ENCODE measurements around the gene LENG1.
"Not testable (repeated sequence)": the region's sequence is repeated elsewhere in the genome, so short reads cannot be mapped to it uniquely, and the experiment has no call there.

The LENG1 gene

DNA sequence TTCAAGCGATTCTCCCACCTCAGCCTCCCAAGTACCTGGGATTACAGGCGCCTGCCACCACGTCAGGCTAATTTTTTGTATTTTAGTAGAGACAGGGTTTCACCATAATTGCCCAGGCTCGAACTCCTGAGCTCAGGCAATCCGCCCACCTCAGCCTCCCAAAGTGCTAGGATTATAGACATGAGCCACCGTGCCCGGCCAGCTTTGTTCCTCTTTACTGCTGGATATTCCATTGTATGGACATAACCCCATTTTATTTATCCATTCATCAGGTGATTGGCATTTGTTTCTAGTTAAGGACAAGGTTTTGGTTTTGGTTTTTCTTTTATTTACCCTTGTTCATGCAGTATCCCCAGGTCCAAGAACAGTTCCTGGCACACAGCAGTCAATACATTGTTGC lies 37.0 kb upstream of the LENG1 start:
- no peak for TF ChIP-seq POLR2A (IDR thresholded peaks at IDR 0.05; ENCODE audit: low read length)
- no peak for TF ChIP-seq GATA1 (IDR thresholded peaks at IDR 0.05; ENCODE audit: low read depth, low read length)
- no peak for DNase-seq

DNA sequence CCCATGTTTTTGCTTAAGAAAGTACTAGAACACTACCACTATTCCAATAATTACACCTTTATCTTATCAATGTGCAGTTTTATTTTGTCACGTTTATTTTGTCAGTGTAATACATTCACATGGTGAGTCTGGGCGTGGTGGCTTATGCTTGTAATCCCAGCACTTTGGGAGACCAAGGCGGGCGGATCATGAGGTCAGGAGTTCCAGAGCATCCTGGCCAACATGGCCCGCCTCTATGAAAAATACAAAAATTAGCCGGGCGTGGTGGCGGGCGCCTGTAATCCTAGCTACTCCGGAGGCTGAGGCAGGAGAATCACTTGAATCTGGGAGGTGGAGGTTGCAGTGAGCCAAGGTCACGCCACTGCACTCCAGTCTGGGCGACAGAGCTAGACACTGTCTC lies 34.9 kb upstream of the LENG1 start:
- not testable (repeated sequence) for DNase-seq

DNA sequence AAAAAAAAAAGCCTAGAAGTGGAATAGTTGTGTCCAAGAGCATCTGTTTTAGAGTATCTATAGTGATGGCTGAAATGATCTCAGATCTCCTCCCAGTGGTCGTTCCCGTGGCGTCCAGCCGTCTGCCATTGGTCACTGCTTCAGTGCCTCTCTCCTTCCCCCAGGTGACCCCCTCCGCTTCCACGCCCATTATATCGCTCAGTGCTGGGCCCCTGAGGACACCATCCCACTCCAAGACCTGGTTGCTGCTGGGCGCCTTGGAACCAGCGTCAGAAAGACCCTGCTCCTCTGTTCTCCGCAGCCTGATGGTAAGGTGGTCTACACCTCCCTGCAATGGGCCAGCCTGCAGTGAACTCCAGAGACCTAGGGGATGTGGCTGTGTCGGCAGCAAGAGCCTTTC lies 33.5 kb upstream of the LENG1 start:
- DNase-seq: no peak
- TF ChIP-seq POLR2A (IDR thresholded peaks at IDR 0.05; ENCODE audit: low read length) (no peak), GATA1 (IDR thresholded peaks at IDR 0.05; ENCODE audit: low read depth, low read length) (no peak)

DNA sequence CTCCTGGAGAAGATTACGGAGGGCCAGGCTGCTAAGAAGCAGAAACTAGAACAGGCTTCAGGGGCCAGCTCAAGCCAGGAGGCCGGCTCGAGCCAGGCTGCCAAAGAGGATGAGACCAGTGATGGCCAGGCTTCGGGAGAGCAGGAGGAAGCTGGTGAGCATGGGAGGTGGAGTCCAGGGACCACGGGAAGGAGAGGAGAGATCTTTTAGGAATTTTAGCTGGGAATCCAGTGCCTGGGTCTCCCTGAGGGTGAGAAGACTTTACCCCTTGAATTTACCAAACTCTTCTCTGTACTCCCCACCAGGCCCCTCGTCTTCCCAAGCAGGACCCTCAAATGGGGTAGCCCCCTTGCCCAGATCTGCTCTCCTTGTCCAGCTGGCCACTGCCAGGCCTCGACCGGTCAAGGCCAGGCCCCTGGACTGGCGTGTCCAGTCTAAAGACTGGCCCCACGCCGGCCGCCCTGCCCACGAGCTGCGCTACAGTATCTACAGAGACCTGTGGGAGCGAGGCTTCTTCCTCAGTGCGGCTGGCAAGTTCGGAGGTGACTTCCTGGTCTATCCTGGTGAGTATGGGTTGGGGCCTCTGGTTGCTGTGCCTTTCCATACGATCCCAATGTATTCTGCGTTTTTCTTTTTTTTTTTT lies 32.4 kb upstream of the LENG1 start:
- TF ChIP-seq GATA1 (IDR thresholded peaks at IDR 0.05; ENCODE audit: low read depth, low read length) (no peak), POLR2A (IDR thresholded peaks at IDR 0.05; ENCODE audit: low read length) (no peak)
- DNase-seq: no peak

DNA sequence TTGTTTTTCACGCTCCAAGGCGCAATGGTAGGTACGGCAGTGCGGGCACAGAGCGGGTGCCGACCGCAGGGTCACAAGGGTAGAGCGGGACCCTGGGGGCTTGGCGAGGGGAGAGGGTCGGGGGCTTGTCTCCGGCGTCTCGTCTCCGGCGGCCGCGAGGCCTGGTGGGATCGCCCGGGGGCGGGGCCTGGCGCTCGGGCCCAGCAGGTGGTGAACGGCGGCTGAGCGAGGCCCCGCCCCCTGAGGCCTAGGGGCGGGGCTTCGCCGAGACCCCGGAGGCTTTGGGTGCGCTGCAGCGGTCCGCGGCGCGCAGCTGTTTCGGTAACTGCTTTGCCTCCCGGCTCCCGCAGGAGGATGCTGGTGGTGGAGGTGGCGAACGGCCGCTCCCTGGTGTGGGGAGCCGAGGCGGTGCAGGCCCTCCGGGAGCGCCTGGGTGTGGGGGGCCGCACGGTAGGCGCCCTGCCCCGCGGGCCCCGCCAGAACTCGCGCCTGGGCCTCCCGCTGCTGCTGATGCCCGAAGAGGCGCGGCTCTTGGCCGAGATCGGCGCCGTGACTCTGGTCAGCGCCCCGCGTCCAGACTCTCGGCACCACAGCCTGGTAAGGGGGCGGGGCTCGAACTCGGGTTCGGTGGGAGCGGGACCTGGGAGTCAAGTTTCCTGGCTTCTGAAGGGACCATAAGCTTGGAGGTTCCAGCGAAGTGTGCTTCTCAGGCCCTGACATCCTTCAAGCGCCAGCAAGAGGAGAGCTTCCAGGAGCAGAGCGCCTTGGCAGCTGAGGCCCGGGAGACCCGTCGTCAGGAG lies 31.7 kb upstream of the LENG1 start, which contains the start of gene TSEN34:
Gene TSEN34 (plus strand): TSS at position 298 of the 800 bp plus-strand sequence. CDS start 57 bp downstream, at position 355.
- TF ChIP-seq GATA1 (IDR thresholded peaks at IDR 0.05; ENCODE audit: low read depth, low read length): no peak
- peak; percentile 53 for TF ChIP-seq POLR2A (IDR thresholded peaks at IDR 0.05; ENCODE audit: low read length)
- DNase-seq: peak; percentile 94 to 97

DNA sequence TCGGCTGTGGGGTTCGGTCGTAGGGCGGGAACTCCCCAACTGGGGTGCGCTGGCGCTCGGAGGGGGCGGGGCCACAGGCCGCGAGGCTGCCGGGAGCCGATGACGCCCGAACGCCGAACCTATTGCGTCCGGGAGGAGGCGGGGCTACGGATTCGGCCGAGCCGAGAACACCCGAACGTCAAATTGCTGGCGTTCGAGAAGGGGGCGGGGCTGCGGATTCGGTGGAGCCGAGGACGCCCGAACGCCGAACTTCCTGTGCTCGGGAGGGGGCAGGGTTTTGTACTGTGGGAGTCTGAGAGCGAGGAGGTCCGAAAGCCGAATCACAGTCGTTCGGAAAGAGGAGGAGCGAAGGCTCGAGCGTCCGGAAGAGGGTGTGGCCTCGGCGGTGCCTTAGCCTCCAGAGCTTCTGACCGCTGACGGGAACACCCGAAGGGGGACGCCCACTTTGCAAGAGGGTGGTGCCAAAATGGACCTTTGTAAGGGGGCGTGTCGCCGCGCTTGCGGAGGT lies 31.0 kb upstream of the LENG1 start:
- TF ChIP-seq GATA1 (IDR thresholded peaks at IDR 0.05; ENCODE audit: low read depth, low read length) (no peak), POLR2A (IDR thresholded peaks at IDR 0.05; ENCODE audit: low read length) (peak; percentile 7)
- peak; percentile 100 for DNase-seq

DNA sequence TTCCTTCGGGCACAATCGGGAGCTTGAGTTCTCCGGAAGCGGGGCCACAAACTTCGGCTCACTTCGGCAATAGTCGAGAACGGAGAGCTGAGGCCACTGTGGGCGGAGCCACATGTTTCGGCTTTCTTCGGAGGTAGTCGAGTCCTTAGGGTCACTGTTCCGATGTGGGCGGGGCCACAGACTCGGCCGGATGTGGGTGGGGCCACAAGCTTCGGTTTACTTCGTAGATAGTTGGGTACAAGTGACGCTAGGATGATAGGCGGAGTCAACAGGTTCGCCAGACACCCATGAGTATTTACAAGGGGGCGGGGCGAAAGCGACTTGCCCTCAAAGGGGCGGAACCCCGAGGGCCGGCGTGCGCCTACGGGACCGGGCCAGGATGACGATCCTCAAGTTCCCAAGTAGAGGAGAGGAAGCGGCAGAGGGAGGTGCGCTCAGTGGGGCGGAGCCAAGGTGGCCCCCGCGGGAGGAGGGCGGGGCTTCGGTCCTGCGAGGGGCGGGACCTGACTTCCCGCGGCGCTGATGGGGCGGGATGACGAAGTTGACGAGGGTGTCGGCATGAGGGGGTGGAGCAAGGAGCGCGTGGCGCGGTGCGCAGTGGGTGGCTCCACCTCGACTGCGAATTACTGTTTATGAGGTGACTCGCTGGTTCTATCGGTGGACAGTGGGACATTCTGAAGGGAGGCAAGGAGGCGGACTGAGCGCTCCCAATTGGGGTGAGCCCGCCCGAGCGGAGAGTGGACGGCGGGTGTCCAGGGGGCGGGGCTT lies 30.4 kb upstream of the LENG1 start:
- DNase-seq: peak; percentile 100
- peak; percentile 46 for TF ChIP-seq POLR2A (IDR thresholded peaks at IDR 0.05; ENCODE audit: low read length)
- TF ChIP-seq GATA1 (IDR thresholded peaks at IDR 0.05; ENCODE audit: low read depth, low read length): no peak

DNA sequence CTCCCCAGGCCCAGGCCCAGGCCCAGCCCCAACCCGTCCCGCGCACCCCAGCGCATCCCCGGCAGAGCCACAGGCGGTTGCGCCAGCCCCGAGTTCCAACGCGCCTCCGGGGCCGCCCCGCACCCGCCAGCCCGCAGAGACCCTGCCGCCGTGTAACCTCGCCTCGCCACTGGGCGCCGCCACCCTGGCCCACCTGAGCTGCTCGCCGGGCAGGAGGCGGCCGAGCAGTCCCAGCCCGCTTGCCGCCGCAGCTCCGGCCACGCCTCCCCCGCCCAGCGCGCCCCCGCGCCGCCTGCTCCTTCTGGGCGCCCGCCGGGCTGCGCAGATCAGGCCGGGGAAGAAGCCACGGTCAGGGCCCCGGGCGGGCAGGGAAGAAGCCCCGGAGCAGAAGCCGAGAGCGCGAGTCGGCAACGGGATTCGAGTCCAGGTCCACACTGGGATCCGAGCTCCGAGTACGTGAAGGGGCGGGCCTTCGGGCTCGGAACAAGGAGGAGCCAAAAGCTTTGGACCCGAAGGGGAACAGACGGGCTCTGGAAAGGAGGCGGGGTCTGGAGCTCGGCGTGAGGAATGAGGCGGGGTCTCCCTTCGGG lies 29.7 kb upstream of the LENG1 start, which contains the start of gene MBOAT7:
Gene MBOAT7 (minus strand): TSS at position 436 of the 590 bp plus-strand sequence. CDS start 1,072 bp downstream, outside the sequence.
- TF ChIP-seq POLR2A (IDR thresholded peaks at IDR 0.05; ENCODE audit: low read length) (no peak), GATA1 (IDR thresholded peaks at IDR 0.05; ENCODE audit: low read depth, low read length) (no peak)

DNA sequence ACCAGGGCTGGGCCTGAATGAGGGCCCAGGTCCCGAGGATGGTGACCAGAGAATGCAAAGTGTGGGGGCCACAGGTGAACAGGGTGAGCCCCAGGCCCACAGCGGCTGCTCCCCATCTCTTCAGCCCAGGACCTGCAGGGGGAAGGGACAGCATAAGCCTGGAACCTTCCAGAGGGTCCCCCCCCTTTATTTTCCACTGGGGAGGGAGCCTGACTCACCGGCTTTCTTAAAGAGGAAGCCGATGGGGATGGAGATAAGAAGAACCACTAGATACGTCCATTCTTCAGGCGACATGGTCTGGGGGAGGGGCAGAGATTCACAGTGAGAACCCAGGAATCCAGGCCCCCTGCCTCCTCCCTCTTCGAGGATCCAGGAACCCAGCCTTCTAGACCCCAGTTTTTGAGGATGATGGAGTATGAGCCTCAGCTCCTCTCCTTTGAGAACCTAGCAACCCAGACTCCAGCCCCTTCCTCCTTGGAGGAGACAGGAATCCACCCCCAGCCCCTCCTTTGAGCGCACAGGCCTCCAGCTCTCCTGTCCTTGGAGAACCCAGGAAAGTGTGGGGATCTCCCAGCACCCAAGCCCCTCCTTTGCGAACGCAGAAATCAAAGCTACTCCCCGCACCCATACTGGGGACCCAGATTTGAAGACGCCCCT lies 28.8 kb upstream of the LENG1 start:
- TF ChIP-seq POLR2A (IDR thresholded peaks at IDR 0.05; ENCODE audit: low read length) (no peak), GATA1 (IDR thresholded peaks at IDR 0.05; ENCODE audit: low read depth, low read length) (no peak)
- DNase-seq: peak; percentile 62 to 69

More for the DNA sequence above, 29.7 kb upstream of the LENG1 start, which contains the start of gene MBOAT7:
- no peak for DNase-seq

DNA sequence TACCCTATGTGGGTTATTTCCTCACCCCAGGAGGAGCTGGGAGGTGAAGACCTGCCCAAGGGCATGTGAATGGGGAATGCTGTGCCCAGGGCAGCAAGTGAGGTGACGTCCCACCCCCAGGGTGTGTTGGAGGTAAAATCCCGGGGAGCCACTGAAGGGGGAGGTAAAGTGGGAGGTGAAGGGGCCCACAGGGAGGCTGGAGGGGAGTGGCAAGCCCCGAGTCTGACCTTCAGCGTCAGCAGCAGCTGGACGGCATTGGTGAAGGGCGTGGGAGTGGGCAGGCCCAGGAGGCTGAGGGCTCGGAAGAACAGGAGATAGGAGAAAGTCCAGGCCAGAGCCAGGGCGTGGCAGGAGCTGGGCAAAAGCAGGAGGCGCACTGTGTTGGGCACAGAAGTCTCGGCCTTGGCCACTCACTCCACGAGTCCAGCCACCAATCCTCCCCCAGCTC lies 27.4 kb upstream of the LENG1 start:
- DNase-seq: no peak
- TF ChIP-seq POLR2A (IDR thresholded peaks at IDR 0.05; ENCODE audit: low read length): no peak
- no peak for TF ChIP-seq GATA1 (IDR thresholded peaks at IDR 0.05; ENCODE audit: low read depth, low read length)

DNA sequence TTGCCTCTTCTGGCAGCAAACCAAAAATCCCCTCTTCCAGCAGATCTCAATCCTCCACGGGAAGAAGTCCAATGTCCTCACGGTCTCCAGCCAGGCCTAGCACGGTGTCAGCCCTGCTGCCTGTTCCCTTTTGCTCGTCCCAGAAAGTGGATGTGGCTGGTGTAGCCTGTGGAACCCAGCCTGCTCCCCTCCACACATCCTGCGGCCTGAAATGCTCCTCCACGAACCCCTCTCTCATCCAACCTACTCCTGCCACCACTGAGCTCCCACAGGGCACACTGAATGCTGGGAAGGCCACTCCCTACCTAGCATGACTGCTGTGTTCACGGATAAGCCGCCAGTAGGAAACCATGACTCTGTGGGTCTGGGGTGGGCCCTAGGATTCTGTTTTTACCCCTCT lies 26.8 kb upstream of the LENG1 start:
- peak in 1 of 2 experiments; percentile 42 for DNase-seq
- TF ChIP-seq GATA1 (IDR thresholded peaks at IDR 0.05; ENCODE audit: low read depth, low read length) (no peak), POLR2A (IDR thresholded peaks at IDR 0.05; ENCODE audit: low read length) (no peak)

DNA sequence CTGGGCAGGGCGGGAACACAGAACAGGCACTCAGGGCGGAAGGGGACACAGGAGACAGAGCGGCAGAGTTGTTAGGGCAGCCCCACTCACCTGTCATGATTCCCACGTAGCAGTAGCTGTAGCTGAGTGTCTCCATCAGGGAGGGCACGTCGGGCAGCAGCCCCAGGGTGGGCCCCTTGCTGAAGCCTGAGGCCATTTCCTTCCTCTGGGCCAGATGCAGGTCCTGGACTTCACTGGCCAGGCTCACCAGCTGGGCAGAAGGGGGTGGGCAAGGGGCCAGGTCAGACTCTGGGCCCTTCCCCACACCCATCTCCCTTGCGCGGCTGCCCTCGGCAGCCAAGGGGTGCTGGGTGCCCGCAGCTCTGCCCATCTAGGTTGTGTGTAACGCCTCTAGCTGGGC lies 23.9 kb upstream of the LENG1 start:
- no peak for DNase-seq
- no peak for TF ChIP-seq POLR2A (IDR thresholded peaks at IDR 0.05; ENCODE audit: low read length)
- no peak for TF ChIP-seq GATA1 (IDR thresholded peaks at IDR 0.05; ENCODE audit: low read depth, low read length)

DNA sequence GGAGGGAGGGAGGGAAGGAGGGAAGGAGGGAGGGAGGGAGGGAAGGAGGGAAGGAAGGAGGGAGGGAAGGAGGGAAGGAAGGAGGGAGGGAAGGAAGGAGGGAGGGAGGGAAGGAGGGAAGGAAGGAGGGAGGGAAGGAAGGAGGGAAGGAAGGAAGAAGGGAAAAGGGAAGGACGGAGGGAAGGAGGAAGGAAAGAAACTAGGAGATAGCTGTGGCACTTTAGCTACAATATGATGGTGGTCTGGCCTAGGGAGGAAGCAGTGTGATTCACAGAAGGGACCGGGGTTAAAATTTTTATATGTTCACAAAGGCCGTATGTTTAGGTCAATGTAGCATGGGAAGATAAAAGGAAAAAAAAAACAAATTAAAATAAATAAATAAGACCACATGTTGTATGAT lies 22.4 kb upstream of the LENG1 start:
- not testable (repeated sequence) for DNase-seq
